Measurements from ENCODE around the gene LRRC59.

The LRRC59 gene

GRCh38 chr17:50361561-50362480 lies 35.5 kb downstream of the LRRC59 start:
- Histone ChIP-seq H2AFZ (ENCODE audit: low read depth, low read length, severe bottlenecking) (no peak overlapping the region), H3K4me2 (ENCODE audit: low read depth, low read length, poor library complexity, severe bottlenecking) (no peak overlapping the region), H3K27ac (ENCODE audit: low read depth, low read length) (no peak overlapping the region), H3K9me3 (ENCODE audit: insufficient read depth, low read length) (no peaks in the 10 kb centered on the region), H3K4me3 (ENCODE audit: insufficient read depth, low read length, poor library complexity, severe bottlenecking) (no peak overlapping the region), H3K9ac (ENCODE audit: low read length) (no peak overlapping the region), H3K27me3 (ENCODE audit: low read length) (no peaks in the 10 kb centered on the region), H3K9me2 (replicated peaks; ENCODE audit: insufficient read depth, low read length) (no peaks in the 10 kb centered on the region), H3F3A (ENCODE audit: insufficient read depth) (0 out of 2 replicates have a peak, but pooled peaks cover 6% of the 10 kb centered on the region), H4K20me1 (ENCODE audit: low read depth, low read length) (no peaks in the 10 kb centered on the region), H3K79me2 (ENCODE audit: insufficient read depth, low read length) (no peaks in the 10 kb centered on the region), H3K36me3 (ENCODE audit: low read length) (no peaks in the 10 kb centered on the region)
- TF ChIP-seq, protein P1, sequence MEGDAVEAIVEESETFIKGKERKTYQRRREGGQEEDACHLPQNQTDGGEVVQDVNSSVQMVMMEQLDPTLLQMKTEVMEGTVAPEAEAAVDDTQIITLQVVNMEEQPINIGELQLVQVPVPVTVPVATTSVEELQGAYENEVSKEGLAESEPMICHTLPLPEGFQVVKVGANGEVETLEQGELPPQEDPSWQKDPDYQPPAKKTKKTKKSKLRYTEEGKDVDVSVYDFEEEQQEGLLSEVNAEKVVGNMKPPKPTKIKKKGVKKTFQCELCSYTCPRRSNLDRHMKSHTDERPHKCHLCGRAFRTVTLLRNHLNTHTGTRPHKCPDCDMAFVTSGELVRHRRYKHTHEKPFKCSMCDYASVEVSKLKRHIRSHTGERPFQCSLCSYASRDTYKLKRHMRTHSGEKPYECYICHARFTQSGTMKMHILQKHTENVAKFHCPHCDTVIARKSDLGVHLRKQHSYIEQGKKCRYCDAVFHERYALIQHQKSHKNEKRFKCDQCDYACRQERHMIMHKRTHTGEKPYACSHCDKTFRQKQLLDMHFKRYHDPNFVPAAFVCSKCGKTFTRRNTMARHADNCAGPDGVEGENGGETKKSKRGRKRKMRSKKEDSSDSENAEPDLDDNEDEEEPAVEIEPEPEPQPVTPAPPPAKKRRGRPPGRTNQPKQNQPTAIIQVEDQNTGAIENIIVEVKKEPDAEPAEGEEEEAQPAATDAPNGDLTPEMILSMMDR (IDR thresholded peaks at IDR 0.05; ENCODE audit: insufficient read depth, low read length, poor library complexity, severe bottlenecking), result peak; percentile 84
- no peak for TF ChIP-seq EZH2phosphoT487 (conservative IDR thresholded peaks at IDR 0.05; ENCODE audit: low read length)

DNA sequence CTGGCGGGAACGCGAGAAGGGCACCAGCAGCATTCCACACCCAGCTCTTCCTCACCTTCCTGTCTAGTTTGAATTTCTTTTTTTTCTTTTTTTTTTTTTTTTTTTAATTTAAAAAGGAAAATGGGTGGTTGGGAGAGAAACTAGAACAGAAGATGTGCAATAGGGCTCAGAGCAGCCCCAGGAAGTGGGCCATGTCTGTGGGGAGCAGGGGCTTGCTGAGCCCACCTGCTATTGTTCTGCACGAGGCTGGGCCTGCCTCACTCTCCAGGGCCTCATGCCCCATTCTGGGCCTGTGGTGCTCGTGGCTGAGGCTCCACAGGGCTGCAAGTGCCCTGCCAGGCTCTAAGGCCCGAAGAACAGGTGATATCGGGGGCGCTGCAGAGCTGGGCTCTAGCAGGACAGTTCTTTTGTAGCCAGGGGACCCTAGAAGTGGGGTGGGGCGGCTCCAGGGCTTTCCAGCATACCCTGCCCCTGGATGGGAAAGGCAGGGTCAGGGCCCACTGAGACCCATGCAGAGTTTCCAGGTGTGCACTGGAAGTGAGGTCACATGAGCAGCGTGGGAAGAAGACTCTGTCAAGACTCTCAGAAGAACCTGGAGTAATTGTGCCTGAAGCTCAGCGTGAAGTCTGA lies 36.7 kb downstream of the LRRC59 start:
- Histone ChIP-seq H3K9me3 (ENCODE audit: insufficient read depth, low read length) (no peaks in the 10 kb centered on the region), H2AFZ (ENCODE audit: low read depth, low read length, severe bottlenecking) (no peak overlapping the region), H3F3A (ENCODE audit: insufficient read depth) (0 out of 2 replicates have a peak, but pooled peaks cover 6% of the 10 kb centered on the region), H3K9me2 (replicated peaks; ENCODE audit: insufficient read depth, low read length) (no peaks in the 10 kb centered on the region), H3K9ac (ENCODE audit: low read length) (no peak overlapping the region), H3K4me2 (ENCODE audit: low read depth, low read length, poor library complexity, severe bottlenecking) (no peak overlapping the region), H3K27me3 (ENCODE audit: low read length) (no peaks in the 10 kb centered on the region), H4K20me1 (ENCODE audit: low read depth, low read length) (no peaks in the 10 kb centered on the region), H3K27ac (ENCODE audit: low read depth, low read length) (no peak overlapping the region), H3K36me3 (ENCODE audit: low read length) (no peaks in the 10 kb centered on the region), H3K4me3 (ENCODE audit: insufficient read depth, low read length, poor library complexity, severe bottlenecking) (no peak overlapping the region), H3K79me2 (ENCODE audit: insufficient read depth, low read length) (no peaks in the 10 kb centered on the region)
- no peak for TF ChIP-seq EZH2phosphoT487 (conservative IDR thresholded peaks at IDR 0.05; ENCODE audit: low read length)
- TF ChIP-seq, protein P1 (IDR thresholded peaks at IDR 0.05; ENCODE audit: insufficient read depth, low read length, poor library complexity, severe bottlenecking), result no peak

GRCh38 chr17:50359998-50360461 lies 37.3 kb downstream of the LRRC59 start:
- H3K27ac ChIP-seq (ENCODE audit: low read depth, low read length), result no peak overlapping the region
- no peaks in the 10 kb centered on the region for H3K79me2 ChIP-seq (ENCODE audit: insufficient read depth, low read length)
- H4K20me1 ChIP-seq (ENCODE audit: low read depth, low read length), result no peaks in the 10 kb centered on the region
- TF ChIP-seq, protein P1 (IDR thresholded peaks at IDR 0.05; ENCODE audit: insufficient read depth, low read length, poor library complexity, severe bottlenecking), result no peak
- no peak overlapping the region for H3K4me3 ChIP-seq (ENCODE audit: insufficient read depth, low read length, poor library complexity, severe bottlenecking)
- H3K36me3 ChIP-seq (ENCODE audit: low read length), result no peaks in the 10 kb centered on the region
- no peaks in the 10 kb centered on the region for H3K27me3 ChIP-seq (ENCODE audit: low read length)
- no peak overlapping the region for H2AFZ ChIP-seq (ENCODE audit: low read depth, low read length, severe bottlenecking)
- no peak overlapping the region for H3K4me2 ChIP-seq (ENCODE audit: low read depth, low read length, poor library complexity, severe bottlenecking)
- no peaks in the 10 kb centered on the region for H3K9me2 ChIP-seq (replicated peaks; ENCODE audit: insufficient read depth, low read length)
- no peak overlapping the region for H3K9ac ChIP-seq (ENCODE audit: low read length)
- 0 out of 2 replicates have a peak, but pooled peaks cover 6% of the 10 kb centered on the region for H3F3A ChIP-seq (ENCODE audit: insufficient read depth)
- no peaks in the 10 kb centered on the region for H3K9me3 ChIP-seq (ENCODE audit: insufficient read depth, low read length)

Measured in SU-DHL-6 (cell line).